Activated CD4-positive, CD25-positive, alpha-beta regulatory T cell treated with anti-CD3 and anti-CD28 coated beads, Interleukin-2, amount 50 U/mL, for 24 hours (primary cell): ENCODE data around the gene WDR73.

Experiments
- ATAC-seq, 2 donors: fragments of 150-1000 bp; cut with Tn5 transposase; one replicate each; pipeline ENCODE4 v1.10.0; 2021; ENCODE audit warnings: mild to moderate bottlenecking in 1 of 2, moderate library complexity in 1 of 2

Gene WDR73

DNA sequence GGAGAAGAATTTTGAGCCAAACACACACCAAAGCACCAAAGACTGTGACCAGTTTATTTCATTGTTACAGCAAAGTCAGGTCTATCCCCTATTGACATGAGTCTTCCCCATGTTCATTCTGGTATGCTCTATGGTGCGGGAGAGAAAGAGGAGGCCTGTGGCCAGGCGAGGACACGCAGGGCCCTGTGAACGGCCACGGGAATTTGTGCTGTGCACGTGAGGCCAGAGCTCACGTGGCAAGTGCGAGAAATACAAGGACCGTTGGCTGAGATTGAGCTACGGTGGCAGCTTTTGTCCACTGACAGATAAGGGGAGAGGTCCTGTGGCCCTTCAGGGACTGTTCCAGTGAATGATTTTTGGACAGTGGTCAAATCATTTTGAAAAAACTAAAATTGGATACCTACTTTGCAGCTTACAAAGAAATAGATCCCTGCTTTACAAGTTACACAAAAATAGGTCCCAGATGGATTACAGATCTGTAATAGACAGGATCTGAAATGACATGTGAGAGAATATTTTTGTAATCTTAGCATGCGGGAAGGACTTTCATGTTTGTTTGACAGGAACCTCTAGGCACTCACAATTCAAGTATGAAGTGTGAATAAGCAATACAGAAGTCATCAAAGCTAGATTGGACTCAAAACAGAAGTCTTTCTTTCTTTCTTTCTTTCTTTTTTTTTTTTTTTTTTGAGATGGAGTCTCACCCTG lies 44.1 kb downstream of the WDR73 start:
- no peak for ATAC-seq

DNA sequence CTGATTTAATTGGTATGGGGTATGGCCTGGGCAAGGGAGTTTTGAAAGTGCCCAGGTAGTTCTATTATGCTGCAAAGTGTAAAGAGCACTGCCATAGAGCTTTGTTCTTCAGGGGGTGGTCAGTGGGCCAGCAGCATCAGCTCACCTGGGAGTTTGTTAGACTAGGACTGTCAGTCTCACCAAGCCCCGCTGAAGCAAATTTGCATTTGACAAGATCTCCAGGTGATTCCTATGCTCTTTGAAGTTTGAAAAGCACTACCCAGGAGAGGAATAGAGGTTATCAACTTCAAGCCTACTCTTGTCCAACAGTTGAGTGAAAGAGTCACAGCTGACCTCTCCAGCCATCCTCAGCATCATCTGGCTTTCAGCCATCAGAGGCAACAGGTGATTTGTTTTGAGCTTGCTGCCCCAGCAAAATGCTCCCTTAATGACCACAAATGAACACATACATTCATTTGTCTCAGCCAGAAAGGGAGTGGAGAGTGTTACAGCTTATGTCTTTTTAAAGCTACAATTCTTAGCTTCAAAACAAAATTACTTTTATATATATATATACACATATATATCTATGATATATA lies 45.3 kb downstream of the WDR73 start:
- no peak for ATAC-seq

DNA sequence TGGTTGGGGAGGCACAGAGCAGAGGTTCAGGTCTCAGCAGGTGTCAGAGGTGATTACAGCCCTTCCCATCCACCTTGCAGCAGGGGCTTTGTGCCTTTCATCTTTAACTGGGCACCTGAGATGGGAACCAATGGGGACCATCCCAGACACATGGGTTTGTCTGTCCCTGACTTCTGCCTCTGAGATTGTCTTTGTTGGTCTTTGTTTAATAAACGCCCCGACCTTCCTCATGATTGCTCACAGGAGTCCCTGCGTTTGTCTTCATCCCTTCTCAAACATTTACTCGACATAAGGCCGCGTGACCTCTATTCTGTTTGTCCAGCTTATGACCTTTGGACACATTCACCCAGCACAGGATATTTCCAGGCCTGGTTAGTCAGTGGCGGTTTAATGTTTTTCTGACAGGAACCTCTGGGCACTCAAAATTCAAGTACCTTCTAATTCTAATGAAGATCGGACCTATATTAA lies 47.4 kb downstream of the WDR73 start:
- no peak for ATAC-seq

DNA sequence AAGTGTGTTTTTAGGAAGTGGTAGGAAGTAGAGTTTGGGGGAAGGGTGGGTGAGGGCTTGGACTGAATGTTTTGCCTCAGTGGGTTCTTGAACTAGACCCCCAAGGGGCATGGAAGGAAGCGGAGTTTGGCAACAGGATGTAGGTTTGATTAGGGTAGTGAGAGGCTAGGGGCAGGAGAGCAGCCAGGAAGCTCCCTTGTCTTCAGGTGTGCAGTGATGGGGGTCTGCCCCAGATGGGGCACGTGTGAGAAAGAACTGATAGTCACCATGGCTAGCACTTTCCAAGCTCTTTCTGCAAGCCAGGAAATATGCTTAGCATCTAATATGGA lies 48.6 kb downstream of the WDR73 start:
- ATAC-seq = no peak

DNA sequence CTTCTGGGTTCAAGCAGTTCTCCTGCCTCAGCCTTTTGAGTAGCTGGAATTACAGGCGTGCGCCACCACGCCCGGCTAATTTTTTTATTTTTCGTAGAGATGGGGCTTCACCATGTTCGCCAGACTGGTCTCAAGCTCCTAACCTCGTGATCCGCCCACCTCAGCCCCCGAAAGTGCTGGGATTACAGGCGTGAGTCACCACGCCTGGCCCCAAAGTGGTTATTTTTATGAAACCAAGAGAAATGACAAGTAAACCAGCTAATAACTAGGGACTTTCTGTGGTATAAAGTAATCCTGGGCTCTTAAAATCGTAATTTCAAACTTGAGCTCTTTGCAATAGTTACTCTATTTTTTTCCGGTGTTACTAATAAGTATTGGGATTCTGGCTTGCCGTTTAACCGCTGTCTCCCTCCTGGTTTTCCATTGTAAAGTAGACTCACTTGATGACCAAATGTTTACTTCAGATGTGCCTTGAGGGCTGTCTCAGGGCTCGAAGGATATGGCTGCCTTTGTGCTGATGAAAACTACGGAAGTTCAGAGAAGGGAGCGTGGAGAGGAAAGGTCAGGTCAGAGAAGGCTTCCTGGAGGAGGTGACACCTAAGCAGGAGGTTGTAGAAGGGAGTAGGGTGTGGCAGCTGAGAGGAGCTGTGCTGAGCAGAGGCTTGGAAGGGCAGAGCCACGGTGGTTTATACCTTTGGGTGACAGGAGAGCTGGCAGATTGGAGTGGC lies 49.1 kb downstream of the WDR73 start:
- peak in 1 of 2 donors; percentile 25 for ATAC-seq

GRCh38 chr15:84603630-84604379 lies 50.3 kb downstream of the WDR73 start:
- no peak for ATAC-seq

- no peak for ATAC-seq
Observed at GRCh38 chr15:84601555-84601838, 52.6 kb downstream of the WDR73 start.

GRCh38 chr15:84600687-84601554 lies 53.2 kb downstream of the WDR73 start, which contains the start of gene ZSCAN2:
TSS of gene ZSCAN2 (plus strand) at chr15:84601009. CDS start at chr15:84603928, 2,919 bp downstream.
- peak; percentile 96 to 98 for ATAC-seq

DNA sequence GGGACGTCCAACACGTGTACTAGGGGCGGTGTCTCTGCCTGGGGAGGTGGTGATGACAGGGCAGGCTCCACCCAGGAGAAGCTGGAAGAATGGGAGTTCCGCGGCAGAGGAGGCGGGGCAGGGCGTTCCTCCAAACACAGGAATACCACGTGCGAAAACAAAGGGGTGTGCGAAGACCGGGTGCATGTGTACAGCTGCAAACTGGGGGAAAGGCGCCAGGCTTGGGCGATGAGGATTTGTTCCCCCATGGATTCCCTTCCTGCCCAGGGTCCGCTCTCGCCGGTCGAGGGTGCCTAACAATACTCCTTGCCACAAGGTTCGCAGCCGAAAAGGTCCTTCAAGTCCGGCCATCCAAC lies 53.8 kb downstream of the WDR73 start:
- peak; percentile 14 to 17 for ATAC-seq

GRCh38 chr15:84599906-84600305 lies 54.2 kb downstream of the WDR73 start:
- no peak for ATAC-seq

- no peak for ATAC-seq
Observed at GRCh38 chr15:84598993-84599392, 55.1 kb downstream of the WDR73 start.

DNA sequence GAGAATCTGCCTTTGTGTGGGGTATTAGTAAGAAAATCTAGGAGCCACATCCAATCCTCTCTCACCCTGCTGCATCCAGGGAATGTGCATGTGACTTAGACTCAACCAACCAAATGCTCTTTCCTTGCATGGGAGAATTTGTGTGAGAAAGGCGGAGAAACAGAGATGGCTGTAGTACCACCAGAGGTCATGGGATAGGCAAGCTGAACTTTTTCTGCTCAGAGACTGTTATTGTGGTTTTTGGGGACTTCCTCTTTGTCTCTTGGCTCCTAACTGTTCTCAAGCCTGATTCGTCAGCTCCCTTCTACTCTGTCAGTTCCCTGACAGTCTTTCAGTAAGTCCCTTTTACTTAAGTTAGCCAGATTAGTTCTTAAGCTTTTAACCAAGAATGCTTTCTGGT lies 55.8 kb downstream of the WDR73 start:
- peak in 1 of 2 donors; percentile 12 for ATAC-seq

- ATAC-seq = no peak
Observed at GRCh38 chr15:84597296-84597695, 56.8 kb downstream of the WDR73 start.

DNA sequence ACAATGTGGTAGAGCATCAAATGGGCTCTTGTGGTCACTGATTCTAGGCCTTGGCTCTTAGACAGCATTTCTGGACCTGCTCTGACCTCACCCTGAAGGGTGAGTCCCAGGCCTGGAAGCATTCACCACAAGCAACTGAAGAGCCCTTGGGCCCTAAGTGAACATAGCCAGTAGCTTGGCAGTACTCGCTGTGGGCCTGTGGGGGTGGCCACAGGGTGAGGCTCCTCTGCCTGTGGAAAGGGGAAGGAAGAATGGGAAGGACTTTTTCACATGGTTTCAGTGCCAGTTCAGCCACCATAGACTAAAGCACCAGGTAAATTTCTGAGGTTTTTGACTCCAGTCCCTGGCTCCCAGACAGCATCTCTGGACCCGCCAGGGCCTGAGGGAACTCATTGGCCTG lies 58.4 kb downstream of the WDR73 start:
- no peak for ATAC-seq

- ATAC-seq = no peak
Observed at GRCh38 chr15:84594617-84595290, 59.3 kb downstream of the WDR73 start.

GRCh38 chr15:84591815-84592214 lies 62.3 kb downstream of the WDR73 start:
- ATAC-seq = no peak

- ATAC-seq = no peak
Observed at GRCh38 chr15:84590406-84590805, 63.7 kb downstream of the WDR73 start.
